ENCODE measurements around the gene RBM47.

- TF ChIP-seq POLR2AphosphoS5 (IDR thresholded peaks at IDR 0.05) (no peak), POLR2A (IDR thresholded peaks at IDR 0.05; ENCODE audit: low read depth) (no peak), EP300 (IDR thresholded peaks at IDR 0.05) (no peak)
- TF ChIP-seq, protein P1, sequence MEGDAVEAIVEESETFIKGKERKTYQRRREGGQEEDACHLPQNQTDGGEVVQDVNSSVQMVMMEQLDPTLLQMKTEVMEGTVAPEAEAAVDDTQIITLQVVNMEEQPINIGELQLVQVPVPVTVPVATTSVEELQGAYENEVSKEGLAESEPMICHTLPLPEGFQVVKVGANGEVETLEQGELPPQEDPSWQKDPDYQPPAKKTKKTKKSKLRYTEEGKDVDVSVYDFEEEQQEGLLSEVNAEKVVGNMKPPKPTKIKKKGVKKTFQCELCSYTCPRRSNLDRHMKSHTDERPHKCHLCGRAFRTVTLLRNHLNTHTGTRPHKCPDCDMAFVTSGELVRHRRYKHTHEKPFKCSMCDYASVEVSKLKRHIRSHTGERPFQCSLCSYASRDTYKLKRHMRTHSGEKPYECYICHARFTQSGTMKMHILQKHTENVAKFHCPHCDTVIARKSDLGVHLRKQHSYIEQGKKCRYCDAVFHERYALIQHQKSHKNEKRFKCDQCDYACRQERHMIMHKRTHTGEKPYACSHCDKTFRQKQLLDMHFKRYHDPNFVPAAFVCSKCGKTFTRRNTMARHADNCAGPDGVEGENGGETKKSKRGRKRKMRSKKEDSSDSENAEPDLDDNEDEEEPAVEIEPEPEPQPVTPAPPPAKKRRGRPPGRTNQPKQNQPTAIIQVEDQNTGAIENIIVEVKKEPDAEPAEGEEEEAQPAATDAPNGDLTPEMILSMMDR (IDR thresholded peaks at IDR 0.05), result no peak
Measured at GRCh38 chr4:40412388-40412787, 217.3 kb downstream of the RBM47 start.

Measured in esophagus muscularis mucosa (tissue), 4 donors.